Astrocyte (in vitro differentiated cells and primary cell): Measurements from ENCODE around the gene LBHD1. TPM values are rescaled to one million over a fixed set of nuclear protein-coding genes. Genes with fewer than 3 reads are reported as not detected.
A peak's percentile ranks its signal among the peaks of the same experiment; 100 is the strongest.
"Not testable (repeated sequence)": the region's sequence is repeated elsewhere in the genome, so short reads cannot be mapped to it uniquely, and the experiment has no call there.

ENCODE experiments used
- DNase-seq: peaks from one replicate; pipeline ENCODE4 v3.0.0-alpha.2; 2010; ENCODE audit warnings: low read depth
- FAIRE-seq: peaks from 2 replicates; lab custom pipeline; 2011; peaks lifted over from hg19 to GRCh38; lab: Jason Lieb, UNC
- H2AFZ ChIP-seq: 2 replicates; pipeline ENCODE4 v1.6.0; 2012; ENCODE audit warnings: low read depth, low read length, inconsistent platforms
- H3K27ac ChIP-seq: 2 replicates; pipeline ENCODE4 v1.5.1; 2011; ENCODE audit warnings: low read depth, low read length, inconsistent platforms
- H3K27me3 ChIP-seq: 2 replicates; pipeline ENCODE4 v1.6.0; 2011; ENCODE audit warnings: low read length, inconsistent platforms; ENCODE audit not compliant: insufficient read depth
- H3K36me3 ChIP-seq: 2 replicates; pipeline ENCODE4 v1.5.1; 2011; ENCODE audit warnings: low read length, inconsistent platforms; ENCODE audit not compliant: insufficient read depth
- H3K4me1 ChIP-seq: 2 replicates; pipeline ENCODE4 v1.5.1; 2011; ENCODE audit warnings: low read length, inconsistent platforms; ENCODE audit not compliant: insufficient read depth
- H3K4me2 ChIP-seq: 2 replicates; pipeline ENCODE4 v1.6.0; 2012; ENCODE audit warnings: low read length, inconsistent platforms
- H3K4me3 ChIP-seq: 2 replicates; pipeline ENCODE4 v1.5.1; 2011; ENCODE audit warnings: low read depth, mild to moderate bottlenecking, low read length, inconsistent platforms; ENCODE audit not compliant: insufficient read depth
- H3K79me2 ChIP-seq: 2 replicates; pipeline ENCODE4 v1.6.0; 2012; ENCODE audit warnings: mild to moderate bottlenecking, low read length, inconsistent platforms; ENCODE audit not compliant: insufficient read depth
- H3K9ac ChIP-seq: 2 replicates; pipeline ENCODE4 v1.6.0; 2012; ENCODE audit warnings: mild to moderate bottlenecking, low read length, inconsistent platforms
- H3K9me3 ChIP-seq: 2 replicates; pipeline ENCODE4 v1.5.1; 2012; ENCODE audit warnings: low read depth, mild to moderate bottlenecking, low read length, inconsistent platforms; ENCODE audit not compliant: insufficient read depth
- H4K20me1 ChIP-seq: 2 replicates; pipeline ENCODE4 v1.6.0; 2012; ENCODE audit warnings: low read length, inconsistent platforms; ENCODE audit not compliant: insufficient read depth
- H3K27ac Mint-ChIP-seq: one replicate; pipeline ENCODE4 v1.8.0; 2021; ENCODE audit warnings: mild to moderate bottlenecking, mixed read lengths; ENCODE audit not compliant: unreplicated experiment
- H3K27me3 Mint-ChIP-seq: one replicate; pipeline ENCODE4 v1.8.0; 2021; ENCODE audit warnings: low read depth, mixed read lengths; ENCODE audit not compliant: unreplicated experiment
- H3K36me3 Mint-ChIP-seq: one replicate; pipeline ENCODE4 v1.8.0; 2021; ENCODE audit warnings: low read depth, mixed read lengths; ENCODE audit not compliant: unreplicated experiment
- H3K4me1 Mint-ChIP-seq: one replicate; pipeline ENCODE4 v1.8.0; 2021; ENCODE audit warnings: low read depth, mixed read lengths; ENCODE audit not compliant: unreplicated experiment
- H3K4me3 Mint-ChIP-seq: one replicate; pipeline ENCODE4 v1.8.0; 2021; ENCODE audit warnings: mild to moderate bottlenecking, moderate library complexity, mixed read lengths; ENCODE audit not compliant: unreplicated experiment
- H3K9me3 Mint-ChIP-seq: one replicate; pipeline ENCODE4 v1.8.0; 2021; ENCODE audit warnings: mild to moderate bottlenecking, mixed read lengths; ENCODE audit not compliant: unreplicated experiment
- CTCF ChIP-seq: IDR thresholded peaks from 2 replicates; pipeline ENCODE4 v1.5.1; 2011; ENCODE audit warnings: low read depth, mild to moderate bottlenecking, inconsistent platforms, low read length, moderate library complexity; ENCODE audit not compliant: insufficient read depth
- EZH2 ChIP-seq: IDR thresholded peaks from 2 replicates; pipeline ENCODE4 v1.6.1; 2012; ENCODE audit warnings: mild to moderate bottlenecking, low read length, inconsistent platforms; ENCODE audit not compliant: insufficient read depth
- total RNA-seq: library from RNA; stranded (reverse); gene quantifications from 2 replicates; pipeline ENCODE4 v1.2.1, GENCODE V29; 2021

Gene LBHD1
- total RNA-seq, 1 donor from 2014 or later: 8.0 TPM

GRCh38 chr11:62652161-62653006, 19.7 kb downstream of the LBHD1 start:
- Histone ChIP-seq H3K27me3 (no peaks in the 10 kb centered on the region), H3K36me3 (peaks cover 9% of the 10 kb centered on the region), H3K9me3 (no peaks in the 10 kb centered on the region), H2AFZ (peak overlapping the region; percentile 91), H3K4me1 (peaks cover 7% of the 10 kb centered on the region), H3K9ac (peak overlapping the region; percentile 87), H3K4me2 (peak overlapping the region; percentile 94), H3K27ac (peak overlapping the region; percentile 76), H3K79me2 (peaks cover 46% of the 10 kb centered on the region), H3K4me3 (peak overlapping the region; percentile 67), H4K20me1 (peaks cover 3% of the 10 kb centered on the region)
- Mint-ChIP-seq H3K9me3 (no peaks in the 10 kb centered on the region), H3K4me3 (peak overlapping the region; percentile 90), H3K27me3 (no peaks in the 10 kb centered on the region), H3K36me3 (no peaks in the 10 kb centered on the region), H3K4me1 (peaks cover 4% of the 10 kb centered on the region), H3K27ac (peak overlapping the region; percentile 31)
- DNase-seq (no peak), FAIRE-seq (no peak)
- TF ChIP-seq EZH2 (no peak), CTCF (no peak)

GRCh38 chr11:62650283-62650682, 21.8 kb downstream of the LBHD1 start:
- FAIRE-seq, H3K27ac Mint-ChIP-seq: not testable (repeated sequence)

DNA sequence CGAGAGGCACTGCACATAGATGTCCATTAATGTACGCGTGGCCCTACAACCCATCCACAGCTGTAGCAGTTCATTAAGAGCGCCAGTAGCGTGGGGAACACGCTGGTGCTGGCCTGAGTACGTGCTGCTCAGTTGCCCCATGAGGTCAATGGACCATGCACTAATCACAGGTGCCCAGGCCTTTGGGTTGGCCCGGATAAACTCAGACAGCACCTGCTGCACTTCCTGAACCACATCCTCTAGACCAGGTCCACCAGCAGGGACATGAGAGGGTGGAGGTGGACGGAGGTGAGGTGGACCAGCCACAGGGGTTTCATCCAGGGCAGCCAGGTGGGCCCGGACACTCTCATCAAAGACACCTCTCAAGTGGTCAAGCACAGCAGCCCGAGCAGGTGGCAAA, 22.6 kb downstream of the LBHD1 start:
- H3K9me3 ChIP-seq: no peaks in the 10 kb centered on the region
- no peak overlapping the region for H3K27ac Mint-ChIP-seq
- DNase-seq (no peak), FAIRE-seq (no peak)
- H3K4me3 Mint-ChIP-seq: peak overlapping the region; percentile 64
- H3K4me1 ChIP-seq: peaks cover 10% of the 10 kb centered on the region
- H3K4me3 ChIP-seq: no peak overlapping the region
- no peaks in the 10 kb centered on the region for H3K27me3 Mint-ChIP-seq
- H2AFZ ChIP-seq: no peak overlapping the region
- no peaks in the 10 kb centered on the region for H3K36me3 Mint-ChIP-seq
- H3K4me1 Mint-ChIP-seq: peaks cover 7% of the 10 kb centered on the region
- TF ChIP-seq EZH2 (no peak), CTCF (no peak)
- H3K27ac ChIP-seq: no peak overlapping the region
- H3K79me2 ChIP-seq: peaks cover 66% of the 10 kb centered on the region
- no peaks in the 10 kb centered on the region for H3K27me3 ChIP-seq
- H3K9me3 Mint-ChIP-seq: no peaks in the 10 kb centered on the region
- no peak overlapping the region for H3K9ac ChIP-seq
- no peak overlapping the region for H3K4me2 ChIP-seq
- H4K20me1 ChIP-seq: peaks cover 13% of the 10 kb centered on the region
- H3K36me3 ChIP-seq: peaks cover 12% of the 10 kb centered on the region

More at GRCh38 chr11:62650283-62650682, 21.8 kb downstream of the LBHD1 start:
- H3K4me1 ChIP-seq, H3K27ac ChIP-seq, H4K20me1 ChIP-seq, H3K4me3 ChIP-seq, H3K9me3 Mint-ChIP-seq, H3K9me3 ChIP-seq, DNase-seq, H3K36me3 ChIP-seq, H3K9ac ChIP-seq, H3K27me3 Mint-ChIP-seq, H3K36me3 Mint-ChIP-seq, H2AFZ ChIP-seq, H3K27me3 ChIP-seq, H3K4me2 ChIP-seq, H3K4me1 Mint-ChIP-seq: not testable (repeated sequence)
- H3K79me2 ChIP-seq: peaks cover 58% of the 10 kb centered on the region
- H3K4me3 Mint-ChIP-seq: peak overlapping the region; percentile 8
